Activated CD4-positive, alpha-beta T cell treated with anti-CD3 and anti-CD28 coated beads for 4 hours (primary cell): Measurements from ENCODE around the gene TMCC3.
"Not testable (repeated sequence)": the region's sequence is repeated elsewhere in the genome, so short reads cannot be mapped to it uniquely, and the experiment has no call there.

Source experiments
- DNase-seq, 2 donors: peaks; one replicate each; pipeline ENCODE4 v3.0.0-alpha.2; 2020

Gene TMCC3

DNA sequence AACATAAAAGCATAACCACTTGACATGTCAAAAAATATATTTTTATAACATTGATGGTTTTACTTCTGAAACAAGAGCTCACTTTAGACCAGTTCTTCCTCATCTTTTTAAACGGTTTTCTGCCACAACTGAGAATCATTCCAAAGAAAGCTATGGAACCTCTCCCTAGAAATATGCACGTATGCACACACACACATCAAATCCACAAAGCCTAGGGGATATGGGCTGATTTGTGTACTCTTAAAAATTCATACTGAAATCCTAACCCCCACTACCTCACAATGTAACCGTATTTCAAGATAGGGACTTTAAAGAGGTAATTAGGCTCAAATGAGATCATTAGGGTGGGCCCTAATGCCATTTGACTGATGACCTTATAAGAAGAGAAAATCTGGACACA, 19.3 kb downstream of the TMCC3 start:
- DNase-seq: no peak

DNA sequence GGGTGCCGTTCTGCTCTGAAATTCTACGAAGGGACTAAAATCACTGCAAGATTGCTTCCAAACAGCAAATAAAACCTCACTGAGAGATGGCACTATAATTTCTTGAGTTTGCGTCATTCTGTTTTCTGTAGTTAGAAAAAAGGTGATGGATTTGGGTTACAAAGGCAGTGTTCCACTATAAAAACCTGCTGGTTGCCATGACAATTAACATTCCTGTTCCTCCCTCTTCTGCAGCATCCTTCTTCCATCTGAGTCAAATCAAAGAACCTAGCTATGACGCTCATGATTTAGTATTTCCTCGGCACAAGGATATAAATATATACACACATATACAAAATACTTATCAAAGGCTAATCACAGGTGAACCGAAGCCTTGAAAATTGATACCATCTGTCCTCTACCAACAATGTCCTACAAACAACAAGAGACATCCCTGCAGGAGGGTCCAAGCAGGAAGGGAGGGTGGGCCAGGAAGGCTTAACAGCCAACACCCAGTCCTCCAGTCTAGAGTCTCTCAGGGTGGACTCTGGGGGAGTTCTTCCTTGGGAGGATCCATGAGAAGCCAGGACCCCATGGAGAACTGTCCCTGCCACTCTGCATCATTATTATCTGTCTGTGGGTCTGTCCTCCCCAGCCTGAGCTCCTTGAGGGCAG, 21.4 kb downstream of the TMCC3 start:
- DNase-seq: no peak

DNA sequence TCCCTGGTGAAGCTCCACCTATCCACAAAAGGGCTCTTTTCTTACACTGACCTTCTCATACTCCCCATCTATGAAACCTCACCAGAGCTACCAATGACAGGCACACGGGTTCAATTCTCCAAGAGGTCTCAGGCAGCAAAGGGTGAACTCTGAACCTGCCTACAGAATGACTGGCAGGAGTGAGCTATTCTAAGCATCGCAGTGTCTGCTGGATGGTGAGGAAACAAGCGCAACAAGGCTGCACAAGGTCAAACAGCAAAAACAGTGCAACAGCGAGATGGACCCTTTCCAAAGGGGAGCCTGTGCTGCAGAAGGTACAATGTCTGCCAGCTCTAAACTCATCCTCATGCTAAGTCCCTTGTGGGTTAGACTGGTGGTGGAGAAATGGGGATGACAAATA, 22.0 kb downstream of the TMCC3 start:
- no peak for DNase-seq

DNA sequence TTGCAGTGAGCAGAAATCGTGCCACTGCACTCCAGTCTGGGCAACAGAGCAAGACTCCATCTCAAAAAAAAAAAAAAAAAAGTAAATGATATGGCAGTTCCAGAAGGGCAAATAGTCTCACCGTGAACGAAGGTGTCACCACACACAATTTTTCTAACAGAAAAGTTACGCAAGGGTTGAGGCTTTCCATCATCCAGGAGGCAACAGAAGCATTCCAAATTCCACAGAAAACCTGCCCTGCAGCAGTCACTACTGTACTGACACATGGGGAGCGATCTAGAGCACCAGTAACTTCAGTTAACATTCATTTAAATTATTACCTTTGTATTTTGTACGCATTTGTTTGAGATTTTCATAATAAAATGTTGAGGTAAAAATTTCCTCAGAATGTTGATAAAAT, 24.8 kb downstream of the TMCC3 start:
- DNase-seq: no peak

DNA sequence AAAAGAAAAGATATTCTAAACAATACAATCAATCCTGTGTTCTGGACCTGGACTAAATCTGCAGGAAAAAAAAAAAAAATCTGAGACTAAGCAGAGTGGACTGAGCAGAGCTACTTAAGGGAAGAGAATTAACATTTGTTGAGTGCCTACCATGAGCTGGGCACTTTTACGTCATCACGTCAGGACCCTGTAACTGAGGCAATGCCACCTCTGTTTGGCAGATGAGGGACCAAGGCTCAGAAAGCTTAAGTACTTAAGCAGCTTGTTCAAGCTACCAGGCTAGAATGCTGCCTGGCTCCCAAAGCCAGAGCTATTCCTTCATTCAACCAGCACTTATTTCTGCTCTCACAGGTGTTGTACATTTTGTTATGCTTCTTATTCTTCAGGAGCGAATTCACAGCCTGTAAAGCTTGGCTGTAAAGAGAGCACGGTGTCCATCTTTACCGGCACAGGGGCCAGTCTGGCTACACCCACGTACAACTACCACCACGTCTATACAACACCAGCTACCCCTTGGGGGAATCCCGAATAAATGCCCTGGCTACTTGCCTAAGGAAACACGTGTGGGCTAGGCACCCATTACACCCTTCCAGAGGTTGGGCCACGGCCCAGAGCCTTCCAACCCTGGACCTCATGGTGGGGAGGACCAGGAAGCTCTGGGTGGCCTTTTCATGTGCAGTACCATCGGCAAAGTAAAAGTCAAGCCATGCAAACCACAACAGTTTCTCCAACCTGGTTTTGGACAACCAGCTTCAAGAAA, 27.0 kb downstream of the TMCC3 start:
- DNase-seq: no peak

DNA sequence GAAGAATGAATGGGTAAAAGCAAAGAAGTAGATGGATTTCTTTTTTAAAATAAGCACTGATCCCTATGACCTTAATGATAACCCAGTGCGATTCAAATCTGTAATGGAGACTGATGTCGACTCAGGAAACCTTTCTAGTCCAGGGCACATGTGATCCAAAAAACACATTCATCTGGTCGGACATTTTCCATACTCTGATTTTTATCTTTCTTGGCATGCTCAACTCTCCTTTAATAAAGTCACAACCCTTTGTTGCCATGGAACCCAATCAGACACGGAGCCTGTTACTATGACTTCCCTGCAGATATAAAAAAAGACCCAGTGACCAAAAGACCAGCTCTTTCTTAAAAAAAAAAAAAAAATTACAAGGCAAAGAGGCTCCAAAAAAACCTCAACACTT, 27.9 kb downstream of the TMCC3 start:
- DNase-seq: no peak

DNA sequence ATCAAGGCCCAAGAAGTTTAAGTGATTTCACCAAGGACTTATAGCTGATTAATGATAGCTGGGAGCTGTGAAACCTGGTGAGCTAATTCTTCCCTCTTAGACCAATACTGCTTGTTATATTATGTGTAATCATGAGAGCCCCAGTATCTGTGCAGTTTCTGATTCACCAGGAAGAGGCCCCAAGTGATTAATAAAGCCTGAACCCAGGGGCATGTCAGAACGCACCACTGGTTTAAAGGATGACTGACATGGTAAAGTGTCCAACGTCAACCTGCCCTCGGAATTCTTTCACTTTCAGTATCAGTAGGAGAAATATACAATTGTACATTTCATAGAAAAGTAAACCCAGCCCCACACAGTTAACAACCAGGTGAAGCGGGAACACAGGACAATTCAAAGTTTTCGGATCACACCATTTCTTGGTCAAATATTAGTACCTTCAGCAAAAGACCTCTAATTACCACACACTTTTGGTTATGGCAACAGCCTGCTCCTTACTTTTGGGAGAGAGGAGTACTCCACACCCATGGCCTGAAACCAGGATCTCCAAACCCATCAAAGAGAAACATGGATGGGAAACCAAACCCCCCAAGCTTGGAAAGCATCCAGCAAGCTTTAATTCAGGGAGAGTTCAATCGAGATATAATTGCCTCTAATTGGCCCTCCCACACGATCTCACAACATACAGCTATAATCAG, 28.5 kb downstream of the TMCC3 start:
- DNase-seq: peak; percentile 17 to 23

DNA sequence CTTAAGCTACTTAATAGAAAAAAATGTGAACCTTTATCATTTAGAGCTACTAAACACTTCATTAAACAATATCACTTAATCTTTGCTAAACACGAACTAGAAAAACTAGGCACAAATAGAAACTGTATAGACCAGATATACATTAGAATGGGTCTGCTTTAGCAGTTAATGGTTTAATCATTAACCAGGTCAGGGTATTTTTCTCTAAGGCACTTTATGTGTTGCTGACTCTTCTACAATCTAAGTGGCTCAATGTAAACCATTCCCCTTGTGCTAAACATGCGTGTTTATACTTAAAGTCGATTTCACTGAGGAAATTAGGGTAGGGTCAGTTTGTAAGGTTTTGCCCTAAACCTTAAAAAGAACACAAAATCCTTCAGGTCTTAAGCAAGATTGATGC, 29.7 kb downstream of the TMCC3 start:
- no peak for DNase-seq

DNA sequence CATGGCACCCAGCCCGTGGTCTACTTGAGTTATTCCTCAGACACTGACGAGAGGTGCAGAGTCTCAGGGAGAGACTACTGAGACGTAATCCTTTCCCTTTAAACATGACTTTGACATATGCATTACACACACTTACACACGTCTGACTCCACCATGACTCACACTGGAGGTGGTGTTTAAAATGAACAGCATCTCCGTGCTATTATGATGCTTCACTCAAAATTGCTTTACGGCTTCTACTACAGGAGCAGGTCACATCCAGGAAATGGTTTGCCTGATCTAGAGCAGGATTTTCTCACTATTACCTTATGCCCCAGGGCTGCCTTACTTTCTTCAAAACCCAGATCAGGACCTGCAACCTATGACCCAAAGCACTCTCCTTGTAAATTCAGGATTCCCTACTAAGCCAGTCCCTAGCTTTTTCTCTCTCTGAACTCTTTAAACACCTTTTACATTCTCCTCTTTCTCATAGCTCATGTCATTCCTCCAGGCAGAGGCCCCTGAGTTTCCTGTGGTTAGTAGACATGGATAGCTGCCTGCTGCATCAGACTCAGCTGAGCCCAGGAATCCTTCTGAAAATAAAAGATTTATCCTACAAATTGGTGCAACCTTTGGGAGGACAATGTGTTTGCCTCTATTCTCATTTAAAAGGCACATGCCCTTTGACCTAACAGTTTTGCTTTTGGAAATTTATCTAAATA, 31.2 kb downstream of the TMCC3 start:
- DNase-seq: no peak

DNA sequence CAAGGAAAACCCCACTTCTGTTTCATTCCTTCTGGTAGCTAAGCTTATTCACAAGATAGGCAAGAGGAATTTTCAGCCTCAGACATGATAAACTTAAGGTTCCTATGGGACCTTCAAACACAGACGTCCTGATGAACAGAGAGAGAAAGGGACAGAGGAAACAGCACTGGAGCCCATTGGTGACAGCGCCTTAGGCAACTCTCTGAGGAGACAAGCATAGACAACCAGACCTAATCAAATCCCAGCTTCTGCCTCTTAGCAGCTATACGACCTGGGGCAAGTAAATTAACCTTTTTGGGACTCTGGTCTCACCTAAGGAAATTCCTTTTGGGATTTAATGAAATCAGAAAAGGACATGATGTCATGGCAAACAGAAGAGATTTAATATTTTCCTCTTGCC, 33.3 kb downstream of the TMCC3 start:
- no peak for DNase-seq

DNA sequence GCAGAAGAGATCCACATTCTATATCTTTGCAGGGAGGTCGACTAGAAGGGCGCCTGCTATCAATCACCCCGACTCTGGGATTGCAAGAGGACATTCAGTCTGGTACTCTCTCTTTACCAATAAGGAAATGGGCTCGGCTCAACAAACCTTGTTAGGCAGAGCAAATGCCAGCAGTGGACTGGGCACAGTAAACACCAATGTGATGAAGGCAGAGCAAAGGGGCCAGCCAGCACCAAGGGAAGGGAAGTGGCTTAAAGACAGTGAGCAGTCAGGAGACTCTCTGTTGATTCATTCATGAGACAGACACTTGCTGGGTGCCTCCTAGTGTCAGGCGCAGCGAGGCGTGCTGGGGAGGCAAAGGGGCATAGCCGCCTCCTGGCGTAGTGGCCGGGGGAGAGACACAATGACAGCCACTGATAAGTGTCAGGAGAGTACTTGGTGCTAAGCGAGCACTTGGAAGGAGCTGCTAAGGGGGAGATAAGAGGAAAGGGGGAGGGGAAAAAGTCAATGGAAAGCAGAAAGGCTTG, 34.1 kb downstream of the TMCC3 start:
- DNase-seq: no peak

DNA sequence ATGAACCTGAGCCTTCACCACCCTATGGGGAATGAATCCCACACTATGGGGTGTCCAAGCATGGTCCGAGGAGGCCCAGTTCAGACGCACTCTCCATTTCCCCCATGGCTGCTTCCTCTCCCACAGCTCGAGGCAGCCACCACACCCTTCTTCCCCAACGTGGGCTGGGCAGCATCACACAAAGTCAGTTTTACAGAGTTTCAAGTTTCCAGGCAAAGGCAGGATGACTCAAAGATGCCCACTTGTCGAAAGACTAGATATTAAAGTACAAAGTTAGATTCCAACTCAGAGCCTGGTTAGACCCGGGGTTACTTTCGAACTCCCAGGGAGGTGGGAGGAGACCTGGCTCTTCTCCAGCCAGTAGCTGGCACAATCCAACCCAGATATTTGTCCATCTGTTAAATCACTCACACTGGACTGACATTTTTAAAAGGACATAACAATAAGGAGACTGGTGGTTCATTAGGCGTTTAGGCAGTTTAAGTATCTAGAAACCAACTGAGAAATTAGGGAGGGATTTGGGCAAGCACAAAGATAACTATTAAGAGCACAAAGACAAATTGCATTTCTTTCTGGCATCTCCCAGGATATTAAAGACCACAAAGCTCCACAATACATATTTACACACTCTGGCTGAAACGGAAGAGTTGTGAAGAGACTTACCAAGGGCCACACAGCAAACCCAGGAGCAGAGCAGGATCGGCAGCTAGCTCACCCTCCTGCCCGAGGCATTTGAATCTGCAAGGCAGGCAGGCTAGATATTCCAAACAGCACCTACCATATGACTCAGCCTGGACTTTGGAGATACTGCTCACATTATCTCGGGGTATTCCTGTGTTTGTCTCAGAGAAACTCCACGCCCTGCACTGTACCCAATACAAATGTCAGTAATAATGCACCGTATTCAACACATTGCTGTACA, 34.8 kb downstream of the TMCC3 start:
- no peak for DNase-seq

DNA sequence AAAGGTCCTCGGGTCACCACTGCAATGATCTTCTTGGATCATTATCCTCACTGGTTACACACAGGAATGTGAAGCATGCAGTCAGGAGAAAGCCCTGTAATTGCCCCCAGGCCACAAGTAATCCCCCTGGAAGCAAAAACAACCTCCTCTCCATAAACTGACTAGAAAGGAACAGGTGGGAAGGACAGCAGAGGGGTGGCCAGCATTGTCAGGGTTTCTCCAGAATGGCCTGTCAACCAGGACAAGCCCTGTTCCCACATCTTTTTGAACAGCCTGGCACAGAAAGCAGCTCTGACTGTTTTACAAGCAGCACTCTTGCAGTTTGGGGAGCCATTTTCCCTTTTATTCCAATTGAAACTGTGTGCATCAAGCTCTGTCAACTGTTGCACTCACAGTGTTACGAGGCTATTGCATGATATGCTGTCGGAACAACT, 36.1 kb downstream of the TMCC3 start:
- DNase-seq: no peak

DNA sequence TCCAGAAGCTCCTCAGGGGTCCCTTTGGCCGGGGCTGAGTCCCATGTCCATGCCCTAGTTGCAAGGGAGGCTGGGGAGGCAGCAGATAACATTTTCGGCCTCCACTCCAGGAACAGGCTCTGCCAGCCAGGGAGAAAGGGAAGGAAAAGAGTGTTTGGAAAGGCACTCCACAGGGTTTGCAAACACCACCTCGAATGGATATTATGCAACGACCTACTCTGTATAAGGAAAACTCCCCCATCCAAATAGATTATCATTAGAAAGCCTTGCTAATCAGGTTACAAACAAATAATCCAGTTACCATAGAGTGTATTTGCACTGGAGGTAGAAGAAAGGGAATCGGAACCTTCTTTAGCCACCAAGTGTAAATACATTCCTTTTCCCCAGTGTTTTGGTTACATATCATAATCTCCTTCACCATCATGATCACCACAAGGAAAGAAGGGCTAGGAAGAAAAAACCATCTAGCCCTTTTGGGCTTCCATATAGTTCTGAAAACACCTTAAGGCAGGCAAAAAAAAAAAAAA, 40.4 kb downstream of the TMCC3 start:
- DNase-seq: no peak

DNA sequence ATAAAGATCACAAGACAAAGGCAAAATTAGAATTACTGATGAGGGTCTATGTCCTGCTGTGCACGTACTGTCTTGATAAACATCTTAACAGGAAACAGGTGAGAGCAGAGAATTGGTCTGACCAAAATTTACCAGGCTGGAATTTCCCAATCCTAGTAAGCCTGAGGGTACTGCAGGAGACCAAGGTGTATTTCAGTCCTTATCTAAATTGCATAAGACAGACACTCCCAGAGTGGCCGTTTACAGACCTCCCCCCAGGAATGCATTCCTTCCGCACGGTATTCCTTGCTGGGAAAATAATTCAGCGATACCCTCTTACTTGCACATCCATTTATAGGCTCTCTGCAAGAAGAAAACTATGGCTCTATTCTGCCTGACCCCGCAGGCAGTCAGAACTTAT, 43.5 kb downstream of the TMCC3 start:
- not testable (repeated sequence) for DNase-seq

DNA sequence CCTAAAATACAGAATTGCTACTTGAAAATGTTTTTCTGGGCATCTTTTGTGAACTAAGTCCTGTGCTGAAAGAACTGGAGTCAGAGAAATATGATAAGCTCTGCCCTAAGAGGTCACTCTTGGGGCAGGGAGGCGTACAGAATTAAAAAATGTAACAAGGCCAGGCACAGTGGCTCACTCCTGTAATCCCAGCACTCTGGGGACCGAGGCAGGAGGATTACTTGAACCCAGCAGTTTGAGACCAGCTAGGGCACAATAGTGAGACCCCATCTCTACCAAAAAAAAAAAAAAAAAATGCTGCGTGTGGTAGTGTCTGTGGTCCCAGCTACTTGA, 46.0 kb downstream of the TMCC3 start:
- no peak for DNase-seq

DNA sequence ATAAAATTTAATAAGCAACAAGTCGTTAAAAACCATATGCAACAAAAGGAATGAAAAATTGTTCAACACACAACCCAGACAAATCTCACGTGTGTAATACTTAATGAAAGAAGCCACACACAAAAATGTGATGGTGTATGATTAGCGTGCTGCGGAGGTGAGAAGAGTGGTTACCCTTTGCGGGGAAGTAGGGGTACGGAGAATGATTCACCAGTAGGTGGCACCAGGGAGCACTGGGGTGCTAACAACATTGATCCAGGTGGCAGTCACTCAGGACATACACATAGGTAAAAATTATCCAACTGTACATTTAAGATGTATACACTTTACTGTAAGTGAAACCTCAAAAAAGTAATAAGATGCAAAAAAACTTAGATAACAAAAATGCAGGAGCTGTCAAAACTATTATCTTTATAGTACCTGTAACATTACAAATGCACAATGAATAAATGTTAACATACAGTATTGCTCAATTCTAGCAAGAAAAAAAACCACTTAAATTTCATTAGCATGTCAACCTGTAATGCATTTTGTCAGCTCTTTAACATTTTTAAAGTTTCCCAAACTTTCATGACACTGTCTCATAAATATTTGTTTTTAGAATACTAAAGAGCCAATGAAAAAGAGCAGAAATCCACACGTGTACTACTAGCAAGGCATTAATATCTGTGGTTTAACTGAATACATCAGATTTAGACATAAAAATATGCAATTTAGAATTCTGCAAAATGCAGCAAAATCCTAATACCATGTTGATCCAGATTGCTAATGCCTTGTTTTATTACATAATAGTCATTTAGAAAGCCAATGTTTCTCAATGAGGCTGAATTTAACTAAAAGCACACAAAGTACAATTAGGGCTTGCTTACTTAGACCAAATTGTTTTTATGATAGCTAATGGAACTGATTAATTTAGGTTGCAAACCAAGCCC, 46.7 kb downstream of the TMCC3 start:
- peak; percentile 40 to 51 for DNase-seq

DNA sequence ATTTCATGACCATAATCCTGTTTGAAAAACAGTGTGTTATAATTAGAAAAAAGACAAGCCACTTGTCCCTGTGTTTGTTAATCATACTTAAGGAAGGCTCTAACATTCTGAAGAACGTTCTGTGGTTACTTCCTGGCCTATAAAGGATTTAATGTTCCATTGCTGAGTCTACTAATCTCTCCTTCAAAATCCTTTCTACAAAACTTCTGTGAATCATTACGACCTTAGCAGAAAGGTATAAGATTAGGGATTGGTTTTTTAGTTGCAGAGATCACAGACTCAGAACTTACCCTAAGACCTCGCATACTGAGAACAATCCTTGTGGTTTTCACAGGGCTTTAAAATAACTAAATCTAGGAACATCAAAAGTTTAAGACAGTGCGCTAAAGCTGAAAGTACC, 48.3 kb downstream of the TMCC3 start:
- no peak for DNase-seq

DNA sequence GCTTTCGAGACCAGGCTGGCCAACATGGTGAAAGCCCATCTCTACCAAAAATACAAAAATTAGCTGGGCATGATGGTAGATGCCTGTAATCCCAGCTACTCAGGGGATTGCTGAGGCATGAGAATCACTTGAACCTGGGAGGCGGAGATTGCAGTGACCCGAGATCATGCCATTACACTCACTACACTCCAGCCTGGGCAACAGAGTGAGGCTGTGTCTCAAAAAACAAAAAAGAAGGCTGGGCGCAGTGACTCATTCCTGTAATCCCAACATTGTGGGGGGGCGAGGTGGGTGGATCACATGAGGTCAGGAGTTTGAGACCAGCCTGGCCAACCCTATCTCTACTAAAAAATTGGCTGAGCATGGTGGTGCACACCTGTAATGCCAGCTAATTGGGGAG, 49.0 kb downstream of the TMCC3 start:
- not testable (repeated sequence) for DNase-seq

DNA sequence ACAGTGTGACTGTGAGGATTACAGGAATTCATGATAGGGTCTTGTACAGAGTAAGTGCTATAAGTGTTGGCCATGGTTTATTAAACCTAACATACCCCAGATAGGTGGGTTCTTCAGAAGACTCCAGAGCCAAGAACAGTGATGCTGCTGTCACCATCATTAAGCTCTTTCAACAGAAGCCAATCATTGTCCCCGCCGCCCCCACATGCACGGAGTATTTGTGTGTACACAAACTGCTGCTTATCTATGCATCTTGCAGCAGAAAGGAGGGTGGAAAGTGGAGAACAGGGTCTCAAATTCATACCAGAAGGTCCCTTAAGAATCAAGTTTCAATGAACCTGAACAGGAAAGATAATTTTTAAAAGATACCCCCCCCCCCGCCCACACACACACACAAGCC, 51.2 kb downstream of the TMCC3 start:
- DNase-seq: no peak

DNA sequence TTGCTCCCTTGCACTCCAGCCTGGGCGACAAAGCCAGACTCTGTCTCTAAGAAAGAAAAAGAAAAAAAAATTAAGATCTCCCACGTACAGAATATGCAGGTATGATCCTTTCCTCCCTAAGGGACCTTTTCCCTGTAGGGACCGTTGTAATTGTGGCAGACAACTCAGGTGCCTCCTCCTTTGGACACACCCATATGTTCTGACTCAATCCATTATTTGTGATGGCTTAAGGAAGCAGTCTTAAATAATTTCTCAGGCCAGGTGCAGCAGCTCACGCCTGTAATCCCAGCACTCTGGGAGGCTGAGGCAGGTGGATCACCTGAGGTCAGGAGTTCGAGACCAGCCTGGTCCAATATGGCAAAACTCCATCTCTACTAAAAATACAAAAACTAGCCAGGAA, 53.1 kb downstream of the TMCC3 start:
- DNase-seq: no peak
